ENCODE data around the gene NNMT. TPM values are rescaled to one million over a fixed set of nuclear protein-coding genes. Genes with fewer than 3 reads are reported as not detected.

Gene NNMT
- total RNA-seq, 4 donors from 2014 or later = 4.6 to 362 (median 116) TPM

GRCh38 chr11:114358716-114359115 is 62.5 kb downstream of the NNMT start:
- Histone ChIP-seq H3K4me3 (no peak overlapping the region), H3K27me3 (no peaks in the 10 kb centered on the region), H3K27ac (no peak overlapping the region), H3K9me3 (no peaks in the 10 kb centered on the region), H3K36me3 (no peaks in the 10 kb centered on the region), H3K4me1 (no peaks in the 10 kb centered on the region)
- no peak for DNase-seq
- intact Hi-C loops (cut with DNase I; ENCODE audit: low total_unique reads) = no loop called here
- TF ChIP-seq CTCF (IDR thresholded peaks at IDR 0.05) (no peak), POLR2A (IDR thresholded peaks at IDR 0.05) (no peak)

GRCh38 chr11:114359342-114359741 is 63.1 kb downstream of the NNMT start:
- no peak for DNase-seq
- no peaks in the 10 kb centered on the region for H3K36me3 ChIP-seq
- H3K27me3 ChIP-seq = no peaks in the 10 kb centered on the region
- no peak overlapping the region for H3K4me3 ChIP-seq
- TF ChIP-seq POLR2A (IDR thresholded peaks at IDR 0.05) (no peak), CTCF (IDR thresholded peaks at IDR 0.05) (no peak)
- H3K9me3 ChIP-seq = no peaks in the 10 kb centered on the region
- intact Hi-C loops (cut with DNase I; ENCODE audit: low total_unique reads) = no loop called here
- no peaks in the 10 kb centered on the region for H3K4me1 ChIP-seq
- no peak overlapping the region for H3K27ac ChIP-seq

- no peaks in the 10 kb centered on the region for H3K27me3 ChIP-seq
These were observed 66.1 kb downstream of the NNMT start for GRCh38 chr11:114362326-114362725.

GRCh38 chr11:114362958-114363357 is 66.8 kb downstream of the NNMT start:
- intact Hi-C loops (cut with DNase I; ENCODE audit: low total_unique reads) = no loop called here
- Histone ChIP-seq H3K4me1 (no peaks in the 10 kb centered on the region), H3K36me3 (no peaks in the 10 kb centered on the region), H3K27me3 (no peaks in the 10 kb centered on the region), H3K4me3 (no peak overlapping the region), H3K9me3 (no peaks in the 10 kb centered on the region), H3K27ac (no peak overlapping the region)
- no peak for TF ChIP-seq CTCF (IDR thresholded peaks at IDR 0.05)
- no peak for TF ChIP-seq POLR2A (IDR thresholded peaks at IDR 0.05)
- no peak for DNase-seq

More at GRCh38 chr11:114362326-114362725, 66.1 kb downstream of the NNMT start:
- H3K9me3 ChIP-seq = no peaks in the 10 kb centered on the region
- H3K27ac ChIP-seq = no peak overlapping the region
- no peak for DNase-seq
- no peak overlapping the region for H3K4me3 ChIP-seq
- TF ChIP-seq CTCF (IDR thresholded peaks at IDR 0.05) (no peak), POLR2A (IDR thresholded peaks at IDR 0.05) (no peak)
- H3K4me1 ChIP-seq = no peaks in the 10 kb centered on the region
- no peaks in the 10 kb centered on the region for H3K36me3 ChIP-seq
- intact Hi-C loops (cut with DNase I; ENCODE audit: low total_unique reads) = no loop called here

Other genes starting within 250 kb of the NNMT start
- gene ZBTB16, start 236.7 kb upstream of the NNMT start, total RNA-seq = 100 to 1,000 TPM in 3 of 4 donors, 10 to 100 TPM in 1; 25.5 to 302 (median 151) TPM
- 1 to 10 TPM; 3.2 to 5.7 (median 4.8) TPM for gene C11orf71, start 104.1 kb downstream of the NNMT start, total RNA-seq
- 100 to 1,000 TPM in 1 of 4 donors, 10 to 100 TPM in 3; 12.8 to 107 (median 44.1) TPM for gene RBM7, start 104.3 kb downstream of the NNMT start, total RNA-seq
- gene REXO2, start 143.1 kb downstream of the NNMT start, total RNA-seq = 100 to 1,000 TPM in 1 of 4 donors, 10 to 100 TPM in 3; 53.8 to 158 (median 84.3) TPM